Esophagus squamous epithelium (tissue), 4 donors: ENCODE data around the gene ACTN4.

Source experiments
- CTCF ChIP-seq, 6 experiments: fragments of 450-650 bp in 4 of 6; fragments of 200-600 bp in 2 of 6; sonication (generic) in 2 of 6; IDR thresholded peaks; one replicate each; pipeline ENCODE4 v1.5.1; 2016 to 2019; ENCODE audit warnings: antibody characterized with exemption in 6 of 6, mild to moderate bottlenecking in 4 of 6, moderate library complexity in 4 of 6
- POLR2A ChIP-seq, 4 donors: fragments of 450-650 bp; IDR thresholded peaks; one replicate each; pipeline ENCODE4 v1.6.1; 2017; ENCODE audit warnings: antibody characterized with exemption in 4 of 4, mild to moderate bottlenecking in 4 of 4, moderate library complexity in 3 of 4

DNA sequence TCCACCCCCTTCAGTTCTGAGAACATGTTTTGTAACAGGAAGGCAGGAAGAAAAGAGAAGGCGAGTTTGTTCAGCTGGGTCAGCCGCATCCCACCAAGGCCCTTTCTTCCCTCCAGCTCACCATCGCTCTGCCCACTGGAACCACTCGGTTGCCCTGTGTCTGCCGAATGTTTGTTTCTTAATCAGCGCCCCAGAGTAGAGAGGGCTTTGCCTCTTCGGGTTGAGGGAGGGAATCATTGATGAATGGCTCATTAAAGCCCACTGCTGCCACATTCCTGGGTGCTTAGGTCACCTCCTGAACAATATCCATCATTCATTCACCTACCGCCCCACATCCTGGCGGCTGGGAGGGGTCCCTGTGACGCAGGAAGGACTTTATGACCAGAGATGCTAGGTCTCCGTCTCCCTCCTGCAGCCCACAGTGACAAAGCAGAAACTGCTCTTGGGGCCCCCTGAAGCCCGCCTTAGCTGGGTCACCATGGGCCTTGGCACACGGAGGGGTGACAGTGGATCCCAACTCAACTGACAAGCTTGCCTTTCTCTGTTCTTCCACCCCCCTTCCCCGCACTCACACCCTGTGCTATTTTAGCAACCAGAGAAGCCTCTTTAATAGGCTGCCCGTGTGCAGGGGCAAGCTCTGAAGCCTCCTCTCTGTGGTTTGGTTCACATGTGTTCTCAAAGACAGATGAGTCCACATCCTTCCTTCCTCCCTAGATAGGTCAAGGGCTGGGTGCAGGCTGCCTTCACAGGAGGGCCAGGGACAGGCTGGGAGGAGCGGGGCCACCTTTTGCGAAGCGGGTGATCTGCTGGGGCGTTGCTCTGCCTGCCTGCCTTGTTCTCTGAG, 46.2 kb downstream of the ACTN4 start:
- TF ChIP-seq CTCF (IDR thresholded peaks at IDR 0.05): no peak
- peak in 1 of 4 donors; percentile 5 for TF ChIP-seq POLR2A (IDR thresholded peaks at IDR 0.05)
